Nephron progenitor cell (in vitro differentiated cells): ENCODE data around the gene LMNA.
A peak's percentile ranks its signal among the peaks of the same experiment; 100 is the strongest.
"Not testable (repeated sequence)": the region's sequence is repeated elsewhere in the genome, so short reads cannot be mapped to it uniquely, and the experiment has no call there.

Experiments
- DNase-seq: peaks from one replicate; pipeline ENCODE4 v3.0.0; 2021
- H3K27ac Mint-ChIP-seq: 2 replicates; pipeline ENCODE4 v1.8.0; 2021; ENCODE audit warnings: mild to moderate bottlenecking, moderate library complexity, mixed read lengths
- H3K27me3 Mint-ChIP-seq: 2 replicates; pipeline ENCODE4 v1.8.0; 2021; ENCODE audit warnings: mild to moderate bottlenecking, low read depth, mixed read lengths; ENCODE audit not compliant: poor library complexity
- H3K36me3 Mint-ChIP-seq: 2 replicates; pipeline ENCODE4 v1.8.0; 2021; ENCODE audit warnings: low read depth, mixed read lengths
- H3K4me1 Mint-ChIP-seq: 2 replicates; pipeline ENCODE4 v1.8.0; 2021; ENCODE audit warnings: mixed read lengths
- H3K4me3 Mint-ChIP-seq: 2 replicates; pipeline ENCODE4 v1.8.0; 2021; ENCODE audit warnings: mild to moderate bottlenecking, moderate library complexity, mixed read lengths
- H3K9me3 Mint-ChIP-seq: 2 replicates; pipeline ENCODE4 v1.8.0; 2021; ENCODE audit warnings: mild to moderate bottlenecking, moderate library complexity, mixed read lengths
- TF ChIP-seq, protein P1 (sequence below): fragments of 200-600 bp; sonication (generic); IDR thresholded peaks from 2 replicates; pipeline ENCODE4 v1.5.0; 2021; ENCODE audit warnings: antibody characterized with exemption

LMNA gene

DNA sequence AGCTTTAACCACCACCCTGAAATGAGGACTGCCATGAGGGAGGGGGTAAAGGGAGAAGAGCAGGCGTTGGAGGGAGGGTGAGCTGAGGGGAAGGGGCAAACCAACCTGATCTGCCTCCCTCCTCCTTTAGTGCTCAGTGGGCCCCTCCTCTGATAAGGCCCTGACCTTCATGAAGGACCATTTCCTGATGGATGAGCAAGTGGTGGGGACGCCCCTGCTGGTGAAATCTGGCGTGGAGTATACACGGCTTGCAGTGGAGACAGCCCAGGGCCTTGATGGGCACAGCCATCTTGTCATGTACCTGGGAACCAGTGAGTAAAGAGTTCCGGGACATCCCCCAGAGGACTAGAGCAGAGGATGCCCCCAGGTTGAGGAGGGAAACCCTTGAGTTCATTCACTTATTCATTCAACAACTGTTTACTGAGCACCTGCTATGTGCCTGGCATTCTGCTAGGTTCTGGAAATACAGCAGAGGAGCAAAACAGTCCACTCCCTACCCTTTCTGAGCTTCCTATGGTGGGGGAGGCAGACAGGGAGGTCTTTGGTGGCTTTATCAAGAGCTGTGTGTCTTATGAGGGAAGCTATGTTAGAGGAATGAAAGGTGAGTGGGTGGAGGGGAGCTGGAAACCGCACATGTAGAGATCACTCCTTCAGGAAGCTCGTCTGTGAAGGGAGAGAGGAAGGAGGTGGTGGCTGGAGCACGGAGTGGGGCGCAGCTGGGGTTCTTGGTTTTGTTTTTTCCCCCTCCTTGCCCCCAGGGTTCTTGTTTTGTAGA, 58.4 kb downstream of the LMNA start:
- H3K27ac Mint-ChIP-seq: peak overlapping the region; percentile 83
- H3K27me3 Mint-ChIP-seq: peaks cover 22% of the 10 kb centered on the region
- peaks cover 31% of the 10 kb centered on the region for H3K4me1 Mint-ChIP-seq

GRCh38 chr1:156176610-156177210, 62.2 kb downstream of the LMNA start:
- H3K9me3 Mint-ChIP-seq: no peaks in the 10 kb centered on the region
- H3K36me3 Mint-ChIP-seq: no peaks in the 10 kb centered on the region
- TF ChIP-seq, protein P1, sequence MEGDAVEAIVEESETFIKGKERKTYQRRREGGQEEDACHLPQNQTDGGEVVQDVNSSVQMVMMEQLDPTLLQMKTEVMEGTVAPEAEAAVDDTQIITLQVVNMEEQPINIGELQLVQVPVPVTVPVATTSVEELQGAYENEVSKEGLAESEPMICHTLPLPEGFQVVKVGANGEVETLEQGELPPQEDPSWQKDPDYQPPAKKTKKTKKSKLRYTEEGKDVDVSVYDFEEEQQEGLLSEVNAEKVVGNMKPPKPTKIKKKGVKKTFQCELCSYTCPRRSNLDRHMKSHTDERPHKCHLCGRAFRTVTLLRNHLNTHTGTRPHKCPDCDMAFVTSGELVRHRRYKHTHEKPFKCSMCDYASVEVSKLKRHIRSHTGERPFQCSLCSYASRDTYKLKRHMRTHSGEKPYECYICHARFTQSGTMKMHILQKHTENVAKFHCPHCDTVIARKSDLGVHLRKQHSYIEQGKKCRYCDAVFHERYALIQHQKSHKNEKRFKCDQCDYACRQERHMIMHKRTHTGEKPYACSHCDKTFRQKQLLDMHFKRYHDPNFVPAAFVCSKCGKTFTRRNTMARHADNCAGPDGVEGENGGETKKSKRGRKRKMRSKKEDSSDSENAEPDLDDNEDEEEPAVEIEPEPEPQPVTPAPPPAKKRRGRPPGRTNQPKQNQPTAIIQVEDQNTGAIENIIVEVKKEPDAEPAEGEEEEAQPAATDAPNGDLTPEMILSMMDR: no peak
- H3K27ac Mint-ChIP-seq: no peak overlapping the region
- H3K4me3 Mint-ChIP-seq: no peak overlapping the region
- H3K4me1 Mint-ChIP-seq: peaks cover 51% of the 10 kb centered on the region
- peaks cover 28% of the 10 kb centered on the region for H3K27me3 Mint-ChIP-seq
- no peak for DNase-seq

More for the DNA sequence above, 58.4 kb downstream of the LMNA start:
- Mint-ChIP-seq H3K4me3 (no peak overlapping the region), H3K9me3 (peaks cover 4% of the 10 kb centered on the region), H3K36me3 (peaks cover 4% of the 10 kb centered on the region)
- DNase-seq: no peak
- TF ChIP-seq, protein P1: no peak

- no peak for DNase-seq
- Mint-ChIP-seq H3K9me3 (no peaks in the 10 kb centered on the region), H3K4me1 (peaks cover 56% of the 10 kb centered on the region), H3K27me3 (peaks cover 20% of the 10 kb centered on the region), H3K36me3 (no peaks in the 10 kb centered on the region), H3K4me3 (peak overlapping the region; percentile 35), H3K27ac (peak overlapping the region; percentile 69)
- TF ChIP-seq, protein P1: no peak
Measured at GRCh38 chr1:156177919-156178654, 63.6 kb downstream of the LMNA start.

DNA sequence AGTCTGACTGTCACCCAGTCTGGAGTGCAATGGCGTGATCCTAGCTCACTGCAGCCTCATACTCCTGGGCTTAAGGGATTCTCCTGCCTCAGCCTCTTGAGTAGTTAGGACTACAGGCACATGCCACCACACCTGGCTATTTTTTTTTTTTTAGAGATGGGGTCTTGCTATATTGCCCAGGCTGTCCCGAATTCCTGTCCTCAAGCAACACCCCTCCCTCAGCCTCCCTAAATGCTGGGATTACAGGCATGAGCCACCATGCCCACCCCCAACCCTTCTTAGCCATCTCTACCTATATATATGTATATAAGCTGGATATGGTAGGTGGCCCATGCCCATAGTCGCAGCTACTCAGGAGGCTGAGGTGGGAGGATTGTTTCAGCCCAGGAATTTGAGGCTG, 66.0 kb downstream of the LMNA start:
- no peaks in the 10 kb centered on the region for H3K36me3 Mint-ChIP-seq
- no peak for DNase-seq
- H3K27me3 Mint-ChIP-seq: peaks cover 9% of the 10 kb centered on the region
- H3K4me3 Mint-ChIP-seq: no peak overlapping the region
- H3K9me3 Mint-ChIP-seq: peaks cover under 1% of the 10 kb centered on the region
- no peak overlapping the region for H3K27ac Mint-ChIP-seq
- TF ChIP-seq, protein P1: no peak
- peaks cover 55% of the 10 kb centered on the region for H3K4me1 Mint-ChIP-seq

DNA sequence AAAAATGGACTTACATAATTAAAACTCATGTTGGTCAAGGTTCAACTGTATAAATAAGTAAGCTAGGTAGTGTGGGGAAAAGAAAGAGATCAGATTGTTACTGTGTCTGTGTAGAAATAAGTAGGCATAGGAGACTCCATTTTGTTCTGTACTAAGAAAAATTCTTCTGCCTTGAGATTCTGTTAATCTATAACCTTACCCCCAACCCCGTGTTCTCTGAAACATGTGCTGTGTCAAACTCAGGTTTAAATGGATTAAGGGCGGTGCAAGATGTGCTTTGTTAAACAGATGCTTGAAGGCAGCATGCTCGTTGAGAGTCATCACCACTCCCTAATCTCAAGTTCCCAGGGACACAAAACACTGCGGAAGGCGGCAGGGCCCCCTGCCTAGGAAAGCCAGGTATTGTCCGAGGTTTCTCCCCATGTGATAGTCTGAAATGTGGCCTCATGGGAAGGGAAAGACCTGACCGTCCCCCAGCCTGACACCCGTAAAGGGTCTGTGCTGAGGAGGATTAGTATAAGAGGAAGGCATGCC, 66.9 kb downstream of the LMNA start:
- peaks cover 47% of the 10 kb centered on the region for H3K4me1 Mint-ChIP-seq
- not testable (repeated sequence) for H3K27ac Mint-ChIP-seq, DNase-seq, H3K27me3 Mint-ChIP-seq, H3K36me3 Mint-ChIP-seq, H3K4me3 Mint-ChIP-seq
- peaks cover 11% of the 10 kb centered on the region for H3K9me3 Mint-ChIP-seq

GRCh38 chr1:156182010-156182779, 67.7 kb downstream of the LMNA start:
- Mint-ChIP-seq H3K4me1 (peaks cover 39% of the 10 kb centered on the region), H3K9me3 (peaks cover 18% of the 10 kb centered on the region)
- not testable (repeated sequence) for H3K27ac Mint-ChIP-seq, H3K27me3 Mint-ChIP-seq, H3K36me3 Mint-ChIP-seq, H3K4me3 Mint-ChIP-seq, DNase-seq

- not testable (repeated sequence) for H3K4me3 Mint-ChIP-seq
Measured at GRCh38 chr1:156186347-156187177, 72.1 kb downstream of the LMNA start.

More at GRCh38 chr1:156186347-156187177, 72.1 kb downstream of the LMNA start:
- Mint-ChIP-seq H3K4me1 (peaks cover 14% of the 10 kb centered on the region), H3K9me3 (peaks cover 45% of the 10 kb centered on the region)
- H3K27ac Mint-ChIP-seq, DNase-seq, H3K27me3 Mint-ChIP-seq, H3K36me3 Mint-ChIP-seq: not testable (repeated sequence)
